ENCODE data around the gene FBXO21. TPM values are rescaled to one million over a fixed set of nuclear protein-coding genes. Genes with fewer than 3 reads are reported as not detected.

FBXO21 gene
- total and polyA plus RNA-seq, 2 of the 13 experiments (the other 11 are each of a cell fraction or from before 2014, with no cell fraction given), result 15.6 to 32.5 TPM

- H3K79me2 ChIP-seq (ENCODE audit: insufficient read depth, low read length), result peaks cover 22% of the 10 kb centered on the region
- peaks cover 7% of the 10 kb centered on the region for H4K20me1 ChIP-seq (ENCODE audit: insufficient read depth, low read length)
- POLR2A ChIA-PET, result no interaction called here
- peaks cover 36% of the 10 kb centered on the region for H3K4me1 ChIP-seq (ENCODE audit: insufficient read depth, low read length)
- BruUV-seq (replicated peaks), result no TSS peak
- ATAC-seq, result peak; percentile 71
- peak; percentile 24 for DNase-seq (ENCODE audit: low spot score)
- FAIRE-seq, result no peak
- peaks cover 0 to 13% of the 10 kb centered on the region in 2 experiments; a peak in 3 of 5 replicates for H3K36me3 ChIP-seq (replicated peaks in 1 of 2; ENCODE audit: control insufficient read depth in 1 of 2, insufficient read depth in 2 of 2, low read length in 2 of 2)
- H3K4me2 ChIP-seq (ENCODE audit: low read depth, low read length), result peak overlapping the region; percentile 96
- intact Hi-C loops (cut with micrococcal nuclease; ENCODE audit: unreplicated experiment), result no loop called here
- 0% methylated on average over 1 of the region's 52 CpGs for WGBS (ENCODE audit: low lambda C conversion rate)
- peak overlapping the region; percentile 70 for H3K27ac ChIP-seq (ENCODE audit: extremely low read length, insufficient read depth, low read length)
- peak overlapping the region; percentile 82 to 100 (median 92) for H3K4me3 ChIP-seq (replicated peaks in 1 of 3; ENCODE audit: insufficient read depth in 1 of 3, low read depth in 2 of 3, low read length in 3 of 3)
- in situ Hi-C loops (cut with HindIII; ENCODE audit: extremely low pct_ligation_motif_present, low pct_unique_long_range_greater_than_20kb), result no loop called here
- peak overlapping the region; percentile 87 for H3K9ac ChIP-seq (ENCODE audit: insufficient read depth, low read depth, low read length)
- CTCF ChIA-PET (ENCODE audit: low intra/inter-chr PET ratio, low total read pairs), result no interaction called here
- no peaks in the 10 kb centered on the region; a peak in 1 of 5 replicates for H3K27me3 ChIP-seq (ENCODE audit: control insufficient read depth in 1 of 2, insufficient read depth in 2 of 2, low read length in 2 of 2)
- H3K9me3 ChIP-seq (ENCODE audit: low read length), result no peaks in the 10 kb centered on the region
- no peak overlapping the region for H2AFZ ChIP-seq (ENCODE audit: low read length)
- TF ChIP-seq HNF4A (CRISPR knock-in tag; IDR thresholded peaks at IDR 0.05) (0 out of 2 replicates have a peak, but pooled peaks have one; percentile 50), CSRNP2 (CRISPR knock-in tag; conservative IDR thresholded peaks at IDR 0.05; ENCODE audit: low read depth) (no peak), TBX3 (IDR thresholded peaks at IDR 0.05; ENCODE audit: borderline replicate concordance) (no peak), HOXA3 (CRISPR knock-in tag; IDR thresholded peaks at IDR 0.05) (no peak), TEAD3 (CRISPR knock-in tag; optimal IDR thresholded peaks at IDR 0.05; ENCODE audit: borderline replicate concordance) (peak; percentile 20), PBX2 (CRISPR knock-in tag; IDR thresholded peaks at IDR 0.05) (no peak), ZNF687 (CRISPR knock-in tag; IDR thresholded peaks at IDR 0.05) (peak; percentile 62), FOSL1 (CRISPR knock-in tag; IDR thresholded peaks at IDR 0.05; ENCODE audit: borderline replicate concordance) (no peak), IRX3 (CRISPR knock-in tag; IDR thresholded peaks at IDR 0.05; ENCODE audit: borderline replicate concordance, low read depth) (no peak), ZBTB14 (CRISPR knock-in tag; IDR thresholded peaks at IDR 0.05) (no peak), FOXK1 (CRISPR knock-in tag; IDR thresholded peaks at IDR 0.05; ENCODE audit: borderline replicate concordance, low read depth) (peak; percentile 39; the same call in 1 of the 2 replicates), ZFP37 (CRISPR knock-in tag; IDR thresholded peaks at IDR 0.05; ENCODE audit: borderline replicate concordance) (0 out of 2 replicates have a peak, but pooled peaks have one; percentile 24), TIGD3 (CRISPR knock-in tag; IDR thresholded peaks at IDR 0.05; ENCODE audit: borderline replicate concordance) (no peak), KAT7 (CRISPR knock-in tag; IDR thresholded peaks at IDR 0.05; ENCODE audit: borderline replicate concordance) (no peak; the same call in 1 of the 2 replicates), ZNF792 (CRISPR knock-in tag; IDR thresholded peaks at IDR 0.05) (no peak), FOXO1 (CRISPR knock-in tag; IDR thresholded peaks at IDR 0.05) (0 out of 2 replicates have a peak, but pooled peaks have one; percentile 33)
These were observed 503 bp downstream of the FBXO21 start for GRCh38 chr12:117189725-117190209.

Measured in HepG2 (cell line).